Gastrocnemius medialis (tissue), 4 donors: ENCODE measurements around the gene CTNNA2.

Experiments used
- CTCF ChIP-seq, 5 experiments: fragments of 450-650 bp in 3 of 5; fragments of 200-600 bp in 2 of 5; sonication (generic) in 2 of 5; IDR thresholded peaks in 4 of 5; conservative IDR thresholded peaks in 1 of 5; 1 replicate in 4 of 5; 2 replicates in 1 of 5; pipeline ENCODE4 v1.5.1; 2016 to 2019; ENCODE audit warnings: antibody characterized with exemption in 5 of 5, mild to moderate bottlenecking in 3 of 5, moderate library complexity in 3 of 5
- POLR2A ChIP-seq, 2 donors: fragments of 450-650 bp; IDR thresholded peaks; one replicate each; pipeline ENCODE4 v1.6.1; 2017; ENCODE audit warnings: antibody characterized with exemption in 2 of 2, mild to moderate bottlenecking in 2 of 2, moderate library complexity in 2 of 2

GRCh38 chr2:79960519-79960918, 447.7 kb downstream of the CTNNA2 start:
- no peak for TF ChIP-seq CTCF (IDR thresholded peaks at IDR 0.05 in 4 of 5, conservative IDR thresholded peaks at IDR 0.05 in 1 of 5)
- no peak for TF ChIP-seq POLR2A (IDR thresholded peaks at IDR 0.05)
